Epithelial cell of proximal tubule (primary cell): ENCODE measurements around the gene FGF10. TPM values are rescaled to one million over a fixed set of nuclear protein-coding genes. Genes with fewer than 3 reads are reported as not detected.

Source experiments
- DNase-seq: peaks from one replicate; pipeline ENCODE4 v3.0.0-alpha.2; 2011; ENCODE audit warnings: low read depth
- H3K4me3 ChIP-seq: 2 replicates; pipeline ENCODE4 v1.5.1; 2011; ENCODE audit warnings: low read depth, mild to moderate bottlenecking, low read length
- total RNA-seq: library from RNA; depleted of rRNA; stranded (reverse); fragments of >200 nt; gene quantifications from 2 replicates; pipeline ENCODE4 v1.2.3, GENCODE V29; 2015
- TF ChIP-seq, protein P1 (sequence below): conservative IDR thresholded peaks from 2 replicates; pipeline ENCODE4 v1.5.1; 2012; ENCODE audit warnings: low read depth, mild to moderate bottlenecking, low read length

The FGF10 gene
- total RNA-seq, 1 donor from 2014 or later = not detected

- TF ChIP-seq, protein P1, sequence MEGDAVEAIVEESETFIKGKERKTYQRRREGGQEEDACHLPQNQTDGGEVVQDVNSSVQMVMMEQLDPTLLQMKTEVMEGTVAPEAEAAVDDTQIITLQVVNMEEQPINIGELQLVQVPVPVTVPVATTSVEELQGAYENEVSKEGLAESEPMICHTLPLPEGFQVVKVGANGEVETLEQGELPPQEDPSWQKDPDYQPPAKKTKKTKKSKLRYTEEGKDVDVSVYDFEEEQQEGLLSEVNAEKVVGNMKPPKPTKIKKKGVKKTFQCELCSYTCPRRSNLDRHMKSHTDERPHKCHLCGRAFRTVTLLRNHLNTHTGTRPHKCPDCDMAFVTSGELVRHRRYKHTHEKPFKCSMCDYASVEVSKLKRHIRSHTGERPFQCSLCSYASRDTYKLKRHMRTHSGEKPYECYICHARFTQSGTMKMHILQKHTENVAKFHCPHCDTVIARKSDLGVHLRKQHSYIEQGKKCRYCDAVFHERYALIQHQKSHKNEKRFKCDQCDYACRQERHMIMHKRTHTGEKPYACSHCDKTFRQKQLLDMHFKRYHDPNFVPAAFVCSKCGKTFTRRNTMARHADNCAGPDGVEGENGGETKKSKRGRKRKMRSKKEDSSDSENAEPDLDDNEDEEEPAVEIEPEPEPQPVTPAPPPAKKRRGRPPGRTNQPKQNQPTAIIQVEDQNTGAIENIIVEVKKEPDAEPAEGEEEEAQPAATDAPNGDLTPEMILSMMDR = no peak
Observed at GRCh38 chr5:44390351-44390750, 1.1 kb upstream of the FGF10 start.

GRCh38 chr5:44389823-44390143 lies 563 bp upstream of the FGF10 start:
- TF ChIP-seq, protein P1 = no peak
- no peak for DNase-seq
- H3K4me3 ChIP-seq = peak overlapping the region; percentile 47

More at GRCh38 chr5:44390351-44390750, 1.1 kb upstream of the FGF10 start:
- no peak overlapping the region for H3K4me3 ChIP-seq
- no peak for DNase-seq

DNA sequence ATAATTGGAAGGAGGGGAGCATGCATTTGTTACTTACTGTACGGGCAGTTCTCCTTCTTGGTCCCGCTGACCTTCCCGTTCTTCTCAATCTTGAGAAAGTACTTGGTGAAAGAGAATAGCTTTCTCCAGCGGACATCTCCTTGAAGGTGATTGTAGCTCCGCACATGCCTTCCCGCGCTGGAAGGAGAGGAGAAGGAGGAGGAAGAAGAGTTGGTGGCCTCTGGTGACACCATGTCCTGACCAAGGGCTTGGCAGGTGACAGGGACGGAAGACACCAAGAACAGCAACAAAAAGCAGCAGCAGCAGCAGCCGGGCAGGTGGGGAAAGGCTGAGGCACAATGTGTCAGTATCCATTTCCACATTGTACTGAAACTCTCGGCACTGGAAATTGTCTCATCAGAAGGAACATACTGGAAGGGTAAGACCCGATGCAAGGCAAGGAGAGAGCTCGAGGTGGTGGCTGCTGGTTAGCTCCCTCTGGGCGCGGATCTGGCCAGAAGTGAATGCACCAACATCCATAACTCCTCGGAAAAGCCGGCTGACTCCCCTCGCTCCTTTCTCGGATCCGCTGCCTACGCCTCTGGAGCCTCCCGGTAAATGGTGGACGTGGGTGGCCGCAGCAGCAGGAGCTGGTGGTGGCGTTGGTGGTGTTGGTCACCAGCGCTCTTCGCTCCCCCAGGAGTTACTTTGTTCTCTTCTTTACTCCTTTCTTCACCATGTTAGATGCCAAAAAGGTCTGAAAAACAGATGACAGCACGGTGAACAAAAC lies 715 bp downstream of the FGF10 start:
- peak overlapping the region; percentile 47 for H3K4me3 ChIP-seq
- DNase-seq = no peak
- TF ChIP-seq, protein P1 = no peak

DNA sequence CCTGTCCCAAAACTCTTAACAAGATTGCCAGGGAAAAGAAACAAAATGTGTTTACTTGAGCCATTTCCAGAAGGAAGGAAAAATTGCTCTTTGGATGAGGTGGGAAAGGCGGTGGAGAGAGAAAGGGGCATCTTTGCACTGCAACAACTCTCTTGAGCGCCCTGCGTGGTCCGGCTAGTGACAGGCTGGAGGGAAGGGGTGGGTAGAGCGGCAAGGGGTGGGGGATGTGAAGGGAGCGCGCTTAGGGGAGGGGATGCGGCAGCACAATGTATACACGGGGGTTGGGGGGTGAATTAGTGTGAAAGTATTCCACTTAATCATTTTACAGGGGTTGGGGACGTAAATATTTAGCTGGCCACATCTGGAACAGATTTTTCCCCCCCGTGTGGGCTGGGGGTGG lies 1.3 kb downstream of the FGF10 start:
- TF ChIP-seq, protein P1 = no peak
- no peak overlapping the region for H3K4me3 ChIP-seq
- DNase-seq = no peak

DNA sequence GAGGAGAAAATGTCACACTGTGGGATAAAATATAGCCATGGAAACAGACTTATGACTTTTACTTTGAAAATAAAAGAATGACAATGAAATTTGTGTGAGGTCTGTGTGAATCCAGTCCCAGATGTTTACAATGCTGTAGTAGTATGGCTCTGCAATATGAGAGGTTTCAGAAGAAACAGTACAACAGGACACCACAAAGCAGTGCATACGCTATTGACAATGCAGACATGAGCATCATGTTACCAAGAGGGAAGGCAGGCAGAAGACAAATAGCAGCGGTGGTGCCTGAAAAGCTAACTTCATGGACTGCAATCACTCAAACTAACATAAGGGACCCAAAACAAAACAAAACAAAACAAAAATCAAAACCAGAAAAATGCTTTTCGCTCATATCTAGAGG lies 1.8 kb downstream of the FGF10 start:
- TF ChIP-seq, protein P1 = no peak
- H3K4me3 ChIP-seq = no peak overlapping the region
- no peak for DNase-seq

GRCh38 chr5:44385291-44385900 lies 3.8 kb downstream of the FGF10 start:
- no peak for DNase-seq
- TF ChIP-seq, protein P1 = no peak
- H3K4me3 ChIP-seq = no peak overlapping the region

DNA sequence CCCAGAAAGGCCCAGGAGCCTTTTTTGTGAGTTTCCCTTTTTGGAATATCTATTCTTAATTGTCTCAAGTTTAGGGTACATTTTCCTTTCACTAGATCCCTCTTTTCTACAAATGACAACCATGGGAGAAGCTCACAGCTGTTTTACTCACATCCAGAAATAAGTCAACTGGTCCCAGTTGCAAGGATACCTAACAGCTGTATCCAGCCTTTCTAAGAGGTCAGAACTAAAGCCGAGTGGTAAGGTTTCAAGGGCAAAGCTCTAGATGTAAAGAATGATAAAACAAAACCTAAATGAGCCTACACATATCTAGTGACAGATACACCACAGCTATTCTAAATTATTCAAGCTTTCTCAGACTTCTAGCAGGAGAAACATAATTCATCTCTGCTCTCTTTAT lies 4.4 kb downstream of the FGF10 start:
- TF ChIP-seq, protein P1 = no peak
- no peak overlapping the region for H3K4me3 ChIP-seq
- no peak for DNase-seq
